NCI-H2196 treated with DMSO at 0.1 percent for 48 hours (cell line): ENCODE results near the gene ADRB2.
"Not testable (repeated sequence)": the region's sequence is repeated elsewhere in the genome, so short reads cannot be mapped to it uniquely, and the experiment has no call there.

ENCODE experiments used
- DNase-seq: peaks from one replicate; lab custom pipeline; 2025; ENCODE audit not compliant: unreplicated experiment; lab: John Stamatoyannopoulos, UW

The ADRB2 gene

GRCh38 chr5:148826053-148826738, at the start of gene ADRB2:
TSS of gene ADRB2 (plus strand) at chr5:148826611. CDS start at chr5:148826832, 221 bp downstream.
- DNase-seq = peak; percentile 40

- DNase-seq = no peak
These were observed 49.6 kb upstream of the ADRB2 start for GRCh38 chr5:148776780-148777179.

GRCh38 chr5:148778882-148779281, 47.5 kb upstream of the ADRB2 start:
- no peak for DNase-seq

GRCh38 chr5:148780711-148781110, 45.7 kb upstream of the ADRB2 start:
- DNase-seq = no peak

- no peak for DNase-seq
These were observed 44.6 kb upstream of the ADRB2 start for GRCh38 chr5:148781766-148782165.

GRCh38 chr5:148785223-148785622, 41.2 kb upstream of the ADRB2 start:
- DNase-seq = no peak

GRCh38 chr5:148786456-148786855, 40.0 kb upstream of the ADRB2 start:
- DNase-seq = no peak

- no peak for DNase-seq
These were observed 37.8 kb upstream of the ADRB2 start for GRCh38 chr5:148788636-148789035.

GRCh38 chr5:148790545-148791333, 35.7 kb upstream of the ADRB2 start:
- DNase-seq = no peak

- no peak for DNase-seq
These were observed 35.1 kb upstream of the ADRB2 start for GRCh38 chr5:148791334-148791667.

- no peak for DNase-seq
These were observed 34.7 kb upstream of the ADRB2 start for GRCh38 chr5:148791696-148792095.

- no peak for DNase-seq
These were observed 33.7 kb upstream of the ADRB2 start for GRCh38 chr5:148792744-148793143.

- no peak for DNase-seq
These were observed 33.1 kb upstream of the ADRB2 start for GRCh38 chr5:148793261-148793660.

- no peak for DNase-seq
These were observed 32.1 kb upstream of the ADRB2 start for GRCh38 chr5:148794275-148794674.

GRCh38 chr5:148794729-148795561, 31.5 kb upstream of the ADRB2 start:
- no peak for DNase-seq

- DNase-seq = no peak
These were observed 29.5 kb upstream of the ADRB2 start for GRCh38 chr5:148796936-148797335.

GRCh38 chr5:148798786-148799185, 27.6 kb upstream of the ADRB2 start:
- DNase-seq = no peak

GRCh38 chr5:148799737-148800527, 26.5 kb upstream of the ADRB2 start:
- no peak for DNase-seq

GRCh38 chr5:148801682-148802276, 24.6 kb upstream of the ADRB2 start:
- DNase-seq = no peak

- not testable (repeated sequence) for DNase-seq
These were observed 23.0 kb upstream of the ADRB2 start for GRCh38 chr5:148803451-148803850.

- no peak for DNase-seq
These were observed 22.0 kb upstream of the ADRB2 start for GRCh38 chr5:148804393-148804792.
